KOPT-K1 (cell line): Measurements from ENCODE around the gene TEX264.
"Not testable (repeated sequence)": the region's sequence is repeated elsewhere in the genome, so short reads cannot be mapped to it uniquely, and the experiment has no call there.

Source experiments
- H3K27ac ChIP-seq: fragments of 200-600 bp; sonication (generic); 2 replicates; pipeline ENCODE4 v1.5.1; 2016; ENCODE audit warnings: antibody characterized with exemption, mild to moderate bottlenecking, low read depth, low read length; ENCODE audit not compliant: poor library complexity, severe bottlenecking
- H3K36me3 ChIP-seq: fragments of 200-600 bp; sonication (generic); 2 replicates; pipeline ENCODE4 v1.5.1; 2017; ENCODE audit warnings: antibody characterized with exemption, mild to moderate bottlenecking, low read length, moderate library complexity; ENCODE audit not compliant: insufficient read depth
- H3K9me3 ChIP-seq: fragments of 200-600 bp; sonication (generic); 2 replicates; pipeline ENCODE4 v1.5.1; 2017; ENCODE audit warnings: antibody characterized with exemption, low read length, mild to moderate bottlenecking; ENCODE audit not compliant: insufficient read depth, poor library complexity, severe bottlenecking

TEX264 gene

DNA sequence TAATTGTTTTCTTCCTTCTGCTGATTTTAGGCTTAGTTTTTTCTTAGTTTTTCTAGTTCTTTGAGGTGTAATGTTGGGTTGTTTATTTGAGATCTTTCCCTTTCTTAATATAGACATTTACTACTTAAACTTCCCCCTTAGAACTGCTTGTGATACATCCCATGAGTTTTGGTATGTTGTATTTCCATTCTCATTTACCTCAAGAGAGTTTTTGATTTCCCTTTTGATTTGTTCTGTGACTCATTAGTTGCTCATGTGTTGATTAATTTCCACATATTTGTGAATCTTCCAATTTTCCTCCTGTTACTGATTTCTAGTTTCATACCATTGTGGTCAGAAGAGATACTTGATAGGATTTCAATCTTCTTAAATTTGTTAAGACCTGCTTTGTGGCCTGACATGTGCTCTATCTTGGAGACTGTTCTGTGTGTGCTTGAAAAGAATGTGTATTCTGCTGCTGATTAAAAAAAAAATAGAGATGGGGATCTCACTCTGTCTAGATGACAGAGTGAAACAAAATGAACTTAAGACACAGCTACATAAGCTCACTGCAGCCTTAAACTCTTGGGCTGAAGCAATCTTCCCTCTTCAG lies 58.1 kb downstream of the TEX264 start:
- Histone ChIP-seq H3K9me3 (no peaks in the 10 kb centered on the region), H3K36me3 (no peaks in the 10 kb centered on the region), H3K27ac (no peak overlapping the region)

- no peaks in the 10 kb centered on the region for H3K9me3 ChIP-seq
- H3K36me3 ChIP-seq, result no peaks in the 10 kb centered on the region
- peak overlapping the region; percentile 66 for H3K27ac ChIP-seq
Measured at GRCh38 chr3:51733859-51734571, 63.0 kb downstream of the TEX264 start.

- H3K36me3 ChIP-seq, result no peaks in the 10 kb centered on the region
- peak overlapping the region; percentile 66 for H3K27ac ChIP-seq
- H3K9me3 ChIP-seq, result no peaks in the 10 kb centered on the region
Measured at GRCh38 chr3:51734572-51734907, 63.5 kb downstream of the TEX264 start.

DNA sequence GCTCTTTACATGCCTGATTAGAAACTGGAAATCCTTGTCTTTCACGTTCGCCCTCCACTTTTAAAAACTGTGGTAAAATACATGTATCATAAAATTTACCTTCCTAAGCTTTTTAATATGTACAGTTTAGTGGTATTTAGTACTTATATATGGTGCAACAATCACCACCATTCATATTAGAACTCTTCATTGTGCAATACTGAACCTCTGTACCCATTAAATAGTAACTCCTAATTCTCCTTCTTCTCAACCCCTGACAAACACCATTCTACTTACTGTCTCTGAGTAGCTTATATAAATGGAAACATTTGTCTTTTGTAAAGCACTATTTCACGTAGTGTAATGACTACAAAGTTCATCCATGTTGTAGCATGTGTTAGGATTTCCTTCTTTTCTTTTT lies 64.0 kb downstream of the TEX264 start:
- Histone ChIP-seq H3K36me3 (no peaks in the 10 kb centered on the region), H3K27ac (peak overlapping the region; percentile 66), H3K9me3 (no peaks in the 10 kb centered on the region)

DNA sequence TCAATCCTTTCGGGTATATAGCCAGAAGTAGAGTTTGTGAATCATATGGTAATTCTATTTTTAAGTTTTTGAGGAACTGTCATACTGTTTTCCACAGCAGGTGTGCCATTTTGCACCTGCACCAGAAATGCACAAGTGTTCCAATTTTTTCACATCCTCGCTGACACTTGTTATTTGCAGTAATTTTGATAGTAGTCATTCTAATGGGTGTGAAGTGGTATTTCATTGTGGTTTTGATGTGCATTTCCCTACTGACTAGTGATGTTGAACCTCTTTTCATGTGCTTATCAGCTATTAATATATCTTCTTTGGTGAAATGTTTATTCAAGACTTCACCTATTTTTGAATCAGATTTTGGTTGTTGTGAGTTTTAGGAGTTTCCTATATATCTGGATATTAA lies 64.9 kb downstream of the TEX264 start:
- Histone ChIP-seq H3K36me3 (no peaks in the 10 kb centered on the region), H3K27ac (no peak overlapping the region), H3K9me3 (no peaks in the 10 kb centered on the region)

DNA sequence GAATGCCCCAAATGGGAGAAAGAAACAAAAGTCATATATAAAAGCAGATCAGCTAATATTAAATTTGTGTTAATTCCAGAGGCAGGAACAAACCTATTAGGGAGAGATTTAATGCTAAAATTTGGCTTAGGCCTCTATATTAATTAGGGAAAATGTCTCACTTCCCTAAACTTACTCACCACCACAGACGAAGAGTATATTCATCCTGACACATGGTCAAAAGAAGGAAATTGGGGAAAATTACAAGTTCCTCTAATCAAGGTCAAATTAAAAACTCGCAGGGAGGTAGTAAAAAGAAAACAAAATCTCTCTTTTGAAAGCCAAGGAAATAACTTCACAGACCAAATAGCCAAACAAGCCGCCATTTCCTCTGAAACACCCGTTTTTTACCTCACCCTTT lies 68.1 kb downstream of the TEX264 start:
- H3K36me3 ChIP-seq, result no peaks in the 10 kb centered on the region
- H3K9me3 ChIP-seq, result no peaks in the 10 kb centered on the region
- H3K27ac ChIP-seq, result no peak overlapping the region

GRCh38 chr3:51742320-51742719 lies 71.3 kb downstream of the TEX264 start:
- H3K27ac ChIP-seq, H3K9me3 ChIP-seq, H3K36me3 ChIP-seq: not testable (repeated sequence)

DNA sequence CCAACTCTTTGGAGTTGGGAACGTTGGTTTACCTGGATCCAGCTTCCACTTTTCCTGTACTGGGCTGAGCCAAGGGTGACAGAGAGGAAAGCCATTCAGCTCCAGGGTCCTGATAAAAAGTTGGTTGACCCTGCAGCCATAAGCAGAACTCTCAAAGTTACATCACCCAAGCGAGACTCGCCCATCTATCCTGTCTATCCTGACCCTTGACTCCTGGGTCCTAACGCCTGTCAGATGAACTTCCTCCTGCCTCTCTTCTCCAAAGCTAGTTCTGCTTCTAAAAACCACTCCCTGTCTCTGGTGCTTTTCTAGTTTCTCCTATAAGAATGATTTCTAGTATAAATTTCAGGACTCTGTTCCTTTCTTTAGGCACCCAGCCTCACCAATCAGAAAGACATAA lies 71.9 kb downstream of the TEX264 start:
- H3K27ac ChIP-seq, result not testable (repeated sequence)

DNA sequence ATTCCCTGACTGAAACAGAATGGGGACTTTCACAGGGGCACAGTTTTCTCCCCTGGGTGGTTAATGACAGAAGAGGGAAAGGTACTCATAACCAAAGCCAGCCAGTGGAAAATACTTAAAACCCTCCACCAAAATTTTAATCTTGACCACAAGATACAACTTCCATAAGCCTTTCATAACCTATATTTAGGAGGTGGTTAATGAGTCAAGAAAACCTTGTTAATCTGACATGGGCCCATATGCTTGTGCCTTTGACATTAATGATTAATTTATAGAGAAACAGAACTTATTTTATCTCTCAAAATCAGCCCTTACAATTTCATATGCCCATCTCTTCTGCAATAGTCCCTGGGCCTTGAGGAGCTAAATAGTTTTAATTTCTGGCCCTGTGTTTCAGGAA lies 76.8 kb downstream of the TEX264 start:
- H3K36me3 ChIP-seq, result no peaks in the 10 kb centered on the region
- peaks cover 12% of the 10 kb centered on the region for H3K9me3 ChIP-seq
- no peak overlapping the region for H3K27ac ChIP-seq

More for the DNA sequence above, 71.9 kb downstream of the TEX264 start:
- H3K36me3 ChIP-seq, H3K9me3 ChIP-seq: not testable (repeated sequence)

DNA sequence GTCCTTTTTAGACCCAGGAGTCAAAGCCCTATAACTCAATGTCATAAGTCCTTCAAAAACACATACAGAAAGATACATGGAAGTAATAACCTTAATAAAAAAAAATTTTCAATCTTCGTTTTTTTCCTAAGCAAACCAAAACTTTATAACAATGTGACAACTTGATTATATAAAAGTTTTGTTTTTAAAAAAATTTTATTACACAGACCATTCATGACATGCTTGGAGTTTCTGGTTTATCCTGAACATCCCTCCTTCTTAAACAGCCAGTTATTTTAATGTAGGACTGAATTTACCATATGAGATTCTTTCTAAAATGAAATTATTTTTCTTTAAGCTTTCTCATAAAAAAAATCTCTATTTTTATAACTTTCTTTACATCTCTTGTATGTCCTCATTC lies 77.3 kb downstream of the TEX264 start:
- H3K36me3 ChIP-seq, result no peaks in the 10 kb centered on the region
- no peak overlapping the region for H3K27ac ChIP-seq
- peaks cover 12% of the 10 kb centered on the region for H3K9me3 ChIP-seq

GRCh38 chr3:51750878-51751277 lies 79.8 kb downstream of the TEX264 start:
- H3K9me3 ChIP-seq, result peaks cover 15% of the 10 kb centered on the region

DNA sequence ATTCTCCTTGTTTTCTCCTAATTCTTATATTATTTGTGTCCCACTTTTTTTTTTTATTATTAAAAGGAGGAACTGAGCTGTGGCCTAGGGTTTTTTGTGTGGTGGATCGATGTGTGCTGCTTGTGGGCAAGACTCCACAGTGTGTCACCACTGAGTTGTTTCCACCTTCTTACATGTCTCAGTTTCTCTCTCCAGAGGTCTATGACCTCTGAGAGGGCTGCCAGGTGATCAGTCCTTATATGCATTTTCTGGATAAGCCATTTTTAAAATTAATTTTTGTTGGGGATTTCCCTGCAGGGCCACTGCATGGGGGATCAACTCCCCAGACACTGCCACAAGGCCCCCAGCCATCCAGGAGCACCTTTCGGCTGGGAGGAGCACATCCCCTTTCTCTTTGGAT lies 80.2 kb downstream of the TEX264 start:
- no peaks in the 10 kb centered on the region for H3K36me3 ChIP-seq
- peaks cover 19% of the 10 kb centered on the region for H3K9me3 ChIP-seq
- peak overlapping the region; percentile 10 for H3K27ac ChIP-seq

More at GRCh38 chr3:51750878-51751277, 79.8 kb downstream of the TEX264 start:
- Histone ChIP-seq H3K27ac (no peak overlapping the region), H3K36me3 (no peaks in the 10 kb centered on the region)
